Inflammatory macrophage treated with lipopolysaccharide for 1 hour (primary cell): ENCODE data around the gene WDR4.
A peak's percentile ranks its signal among the peaks of the same experiment; 100 is the strongest.
"Not testable (repeated sequence)": the region's sequence is repeated elsewhere in the genome, so short reads cannot be mapped to it uniquely, and the experiment has no call there.

Source experiments
- DNase-seq, 2 donors: peaks; one replicate each; pipeline ENCODE4 v3.0.0-alpha.2; 2020 to 2022

WDR4 gene

GRCh38 chr21:42837421-42838211 lies 41.7 kb downstream of the WDR4 start:
- no peak for DNase-seq

DNA sequence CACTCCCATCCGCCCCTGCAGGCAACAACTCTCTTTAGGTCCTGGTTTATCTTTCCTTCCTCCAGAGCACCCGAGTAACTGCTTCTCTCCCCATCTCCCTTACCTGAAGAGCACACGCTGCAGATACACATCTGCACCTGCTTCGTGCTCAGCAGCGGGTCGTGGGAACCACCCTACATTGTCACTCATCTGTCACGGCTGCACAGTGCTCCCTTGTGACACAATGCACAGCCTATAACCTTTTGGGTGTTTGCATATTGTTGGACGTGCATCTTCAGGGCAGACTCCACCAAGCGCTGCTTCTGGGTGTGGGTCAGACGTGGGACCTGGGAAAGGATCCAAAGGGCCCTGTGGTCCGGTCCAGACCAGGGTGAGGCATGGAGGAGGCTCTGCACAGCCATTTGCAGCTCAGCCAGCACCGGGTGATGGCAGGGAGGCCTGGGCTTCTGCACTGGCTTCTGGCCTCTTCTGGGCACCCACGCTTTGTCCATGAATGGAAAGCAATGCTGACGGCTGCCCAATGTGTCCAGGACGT lies 42.5 kb downstream of the WDR4 start:
- no peak for DNase-seq

- DNase-seq, result no peak
Measured at GRCh38 chr21:42836402-42836666, 43.0 kb downstream of the WDR4 start.

DNA sequence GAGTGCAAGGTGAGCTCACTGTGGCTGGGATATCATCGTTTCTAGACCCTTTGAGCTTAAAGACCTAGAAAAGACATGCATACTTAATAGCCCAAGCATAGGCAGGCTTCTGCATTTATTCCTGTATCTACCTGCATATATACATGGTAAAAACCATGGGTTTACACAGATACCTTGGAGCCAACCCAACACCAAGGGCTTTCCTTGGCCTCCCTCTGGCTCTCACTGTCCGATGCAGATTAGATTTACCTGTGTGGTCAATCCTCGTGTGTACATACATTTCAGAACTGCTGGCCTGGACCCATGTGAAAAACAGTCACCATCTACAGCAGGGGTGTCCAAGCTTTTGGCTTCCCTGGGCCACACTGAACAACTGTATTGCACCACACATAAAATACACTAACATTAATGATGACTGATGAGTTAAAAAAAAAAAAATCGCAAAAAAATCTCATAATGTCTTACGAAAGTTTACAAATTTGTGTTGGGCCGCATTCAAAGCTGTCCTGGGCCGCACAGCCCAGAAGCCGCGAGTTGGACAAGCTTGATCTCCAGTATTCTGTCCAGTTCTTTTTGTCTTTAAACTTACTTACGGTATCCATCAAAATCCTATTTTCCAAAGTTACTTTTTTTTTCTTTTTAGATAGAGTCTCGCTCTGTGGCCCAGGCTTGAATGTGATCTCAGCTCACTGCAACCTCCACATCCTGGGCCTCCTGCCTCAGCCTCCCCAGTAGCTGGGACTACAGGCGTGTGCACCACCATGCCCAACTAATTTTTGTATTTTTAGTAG lies 43.5 kb downstream of the WDR4 start:
- no peak for DNase-seq

GRCh38 chr21:42835211-42835610 lies 44.1 kb downstream of the WDR4 start:
- DNase-seq, result no peak

GRCh38 chr21:42834726-42835191 lies 44.6 kb downstream of the WDR4 start:
- no peak for DNase-seq

DNA sequence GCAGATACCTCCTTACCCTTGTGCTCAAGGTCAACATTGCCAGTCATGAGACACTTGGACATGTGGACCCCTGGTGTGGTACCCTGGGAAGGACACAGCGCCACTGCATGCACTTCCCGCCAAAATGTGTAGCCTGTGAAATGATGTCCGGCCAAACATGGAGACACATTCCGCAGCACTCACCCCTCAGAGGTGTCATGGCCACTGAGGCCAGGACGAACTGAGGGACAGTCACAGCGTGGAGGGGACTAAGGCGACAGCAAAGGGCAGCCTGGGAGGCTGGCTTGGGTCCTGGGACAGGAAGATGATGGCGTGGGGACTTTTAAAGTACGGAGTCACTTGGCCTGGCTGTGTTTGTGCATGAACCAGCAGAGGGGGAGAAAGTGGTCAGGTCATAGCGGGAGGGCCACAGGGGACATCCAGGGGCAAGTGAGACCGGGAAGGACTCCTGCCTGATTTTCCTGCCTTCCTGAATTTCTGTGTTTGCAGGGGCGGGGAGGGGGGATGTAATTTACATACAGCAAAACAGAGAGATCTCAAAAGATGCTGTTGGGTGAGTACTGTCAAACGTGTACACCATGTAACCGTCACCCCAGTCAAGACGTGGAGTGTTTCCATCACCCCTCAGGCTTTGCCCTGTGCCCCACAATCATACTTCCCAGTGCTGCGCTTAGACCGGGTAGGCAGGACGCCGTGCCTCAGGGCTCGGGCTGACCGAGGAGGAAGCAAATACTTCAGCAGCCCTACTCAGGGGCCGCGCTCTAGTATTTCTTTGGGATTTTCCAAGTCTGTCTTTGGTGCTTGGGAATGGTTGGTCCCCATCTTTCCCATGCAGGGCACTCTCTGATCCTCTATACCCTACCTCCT lies 45.2 kb downstream of the WDR4 start:
- no peak for DNase-seq

- DNase-seq, result no peak
Measured at GRCh38 chr21:42833439-42833815, 45.9 kb downstream of the WDR4 start.

- DNase-seq, result not testable (repeated sequence)
Measured at GRCh38 chr21:42832321-42832630, 47.1 kb downstream of the WDR4 start.

DNA sequence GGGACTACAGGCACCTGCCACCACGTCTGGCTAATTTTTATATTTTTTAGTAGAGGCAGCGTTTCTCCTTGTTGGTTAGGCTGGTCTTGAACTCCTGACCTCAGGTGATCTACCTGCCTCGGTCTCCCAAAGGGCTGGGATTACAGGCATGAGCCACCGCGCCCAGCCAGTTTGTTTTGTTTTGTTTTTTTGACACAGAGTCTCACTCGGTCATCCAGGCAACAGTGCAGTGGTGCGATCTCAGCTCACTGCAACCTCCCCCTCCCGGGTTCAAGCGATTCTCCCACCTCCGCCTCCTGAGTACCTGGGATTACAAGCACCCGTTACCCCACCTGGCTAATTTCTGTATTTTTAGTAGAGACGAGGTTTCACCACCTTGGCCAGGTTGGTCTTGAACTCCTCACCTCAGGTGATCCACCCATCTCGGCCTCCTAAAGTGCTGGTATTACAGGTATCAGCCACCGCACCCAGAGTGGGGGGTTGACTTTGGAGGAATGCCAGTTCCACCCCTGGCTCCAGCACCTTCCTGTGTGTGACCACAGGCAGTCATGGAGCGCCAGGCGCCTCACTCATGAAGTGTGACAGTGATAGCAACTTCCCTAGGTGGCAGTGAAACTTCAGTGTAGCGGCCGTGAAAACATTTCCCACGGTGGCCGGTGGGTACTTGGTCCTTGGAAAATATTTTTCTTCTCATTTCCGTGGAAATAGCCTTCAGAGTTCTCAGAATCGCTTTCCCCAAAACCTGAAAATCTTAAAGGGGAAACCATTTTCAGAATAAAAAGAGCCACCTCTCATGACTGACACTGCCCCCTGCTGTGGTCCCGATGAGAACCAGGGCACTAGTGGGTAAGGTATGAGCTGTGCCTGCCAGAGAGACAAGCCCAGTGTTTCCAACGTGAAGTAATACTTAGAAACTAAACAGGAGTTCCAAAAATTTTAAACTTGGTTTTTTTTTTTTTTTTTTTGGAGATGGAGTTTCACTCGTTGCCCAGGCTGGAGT lies 48.6 kb downstream of the WDR4 start:
- DNase-seq, result no peak

GRCh38 chr21:42829954-42830353 lies 49.4 kb downstream of the WDR4 start:
- DNase-seq, result no peak

GRCh38 chr21:42829417-42829816 lies 49.9 kb downstream of the WDR4 start:
- no peak for DNase-seq

- no peak for DNase-seq
Measured at GRCh38 chr21:42827588-42827987, 51.8 kb downstream of the WDR4 start.

GRCh38 chr21:42820616-42821465 lies 58.5 kb downstream of the WDR4 start:
- no peak for DNase-seq

DNA sequence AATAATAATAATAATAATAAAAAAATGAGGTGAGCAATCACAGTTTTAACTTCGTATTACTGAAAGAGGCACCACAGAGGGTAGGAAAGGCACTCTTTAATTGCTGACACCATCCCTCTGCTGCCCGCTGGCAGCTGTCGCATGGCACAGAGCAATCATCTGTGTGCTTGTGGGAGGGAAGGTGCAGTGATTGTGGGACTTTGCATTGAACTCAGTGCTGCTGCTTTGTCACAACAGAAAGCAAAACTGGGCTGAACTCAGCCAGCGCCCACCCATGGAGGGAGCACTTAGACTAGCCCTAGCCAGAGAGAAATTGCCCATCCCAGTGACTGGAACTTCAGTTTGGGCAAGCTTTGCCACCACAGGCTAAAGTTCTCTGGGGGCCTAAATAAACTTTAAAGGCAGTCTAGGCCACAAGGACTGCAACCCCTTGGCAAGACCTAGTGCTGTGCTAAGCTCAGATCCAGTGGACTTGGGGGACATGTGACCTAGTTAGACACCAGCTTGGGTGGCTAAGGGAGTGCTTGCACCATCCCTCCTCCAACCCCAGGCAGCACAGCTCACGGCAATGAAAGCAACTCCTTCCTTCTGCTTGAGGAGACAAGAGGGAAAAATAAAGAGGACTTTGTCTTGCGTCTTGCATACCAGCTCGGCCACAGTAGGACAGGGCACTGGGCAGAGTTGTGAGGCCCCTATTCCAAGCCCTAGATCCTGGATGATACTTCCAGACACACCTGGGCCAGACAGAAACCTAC lies 59.3 kb downstream of the WDR4 start:
- DNase-seq, result no peak

DNA sequence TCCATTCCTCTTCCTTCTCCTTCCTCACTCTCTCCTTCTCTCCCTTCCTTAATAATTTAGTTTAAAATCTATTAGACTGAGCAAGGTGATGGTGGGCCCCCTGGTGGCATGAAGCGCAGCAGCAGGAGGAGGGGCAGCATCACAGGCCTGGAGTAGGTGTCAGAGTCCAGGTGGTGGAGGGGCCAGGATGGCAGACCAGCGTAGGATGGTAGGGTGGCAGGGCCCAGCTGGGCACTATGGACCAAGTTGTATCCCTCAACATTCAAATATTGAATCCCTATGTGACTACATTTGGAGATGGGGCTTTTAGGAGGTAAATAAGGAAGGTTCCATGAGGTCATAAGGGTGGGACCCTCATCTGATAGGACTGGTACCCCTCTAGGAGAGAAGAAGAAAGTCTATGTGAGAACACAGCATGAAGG lies 61.0 kb downstream of the WDR4 start:
- peak; percentile 21 to 45 for DNase-seq

DNA sequence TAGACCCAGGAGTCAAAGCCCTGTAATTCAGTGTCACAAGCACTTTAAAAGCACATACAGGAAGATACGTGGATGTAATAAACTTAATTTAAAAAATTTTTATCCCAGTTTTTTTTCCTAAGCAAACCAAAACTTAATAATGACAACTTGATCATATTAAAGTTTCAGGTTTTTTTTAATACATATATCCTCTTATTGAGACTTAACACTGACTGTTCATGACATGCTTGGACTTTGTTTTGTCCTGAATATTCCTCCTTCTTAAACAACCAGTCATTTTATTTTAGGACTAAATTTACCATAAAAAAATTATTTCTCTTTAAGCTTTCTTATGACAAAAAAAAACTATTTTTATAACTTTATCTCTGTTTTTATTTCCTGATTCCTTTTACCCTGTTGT lies 64.1 kb downstream of the WDR4 start:
- no peak for DNase-seq

GRCh38 chr21:42812528-42813241 lies 66.7 kb downstream of the WDR4 start:
- not testable (repeated sequence) for DNase-seq

- no peak for DNase-seq
Measured at GRCh38 chr21:42811960-42812359, 67.4 kb downstream of the WDR4 start.
